T-helper 1 cell treated with Interleukin-12 subunit alpha and Interleukin-12 subunit beta and Interleukin-4 antibody, amounts not matched to agents 30 ng/mL and 1 ng/mL, for 36 hours (primary cell): ENCODE measurements around the gene MYLK4. TPM values are rescaled to one million over a fixed set of nuclear protein-coding genes. Genes with fewer than 3 reads are reported as not detected.

ENCODE experiments used
- intact Hi-C: fragments of 100-400 bp; cut with micrococcal nuclease; formaldehyde crosslinking; loops from one replicate; pipeline ENCODE4 v1.15.1; 2024
- total RNA-seq: library from RNA; stranded (reverse); gene quantifications from 2 replicates; pipeline ENCODE4 v1.2.3, GENCODE V29; 2022

Gene MYLK4
- total RNA-seq, 1 donor from 2014 or later = 0.29 TPM

DNA sequence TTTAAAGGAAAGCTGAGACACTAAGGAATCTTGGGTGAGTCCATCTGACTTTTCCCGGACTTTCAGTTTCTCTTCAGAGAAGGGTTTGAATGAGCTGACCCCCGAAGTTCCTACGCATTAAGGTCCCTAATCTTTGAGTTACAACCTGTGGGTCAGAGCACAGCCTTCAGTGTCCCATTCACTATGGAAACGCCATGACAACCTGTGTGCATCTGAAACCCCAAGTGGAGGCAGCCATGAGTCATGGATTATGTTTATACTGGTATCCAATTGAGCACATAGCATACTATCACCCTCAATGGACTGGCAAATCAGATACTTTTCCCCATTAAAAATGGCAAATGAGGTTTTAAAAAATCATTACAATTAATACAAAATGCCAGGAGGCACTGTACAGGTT lies 11.4 kb downstream of the MYLK4 start:
- intact Hi-C loops = no loop called here

DNA sequence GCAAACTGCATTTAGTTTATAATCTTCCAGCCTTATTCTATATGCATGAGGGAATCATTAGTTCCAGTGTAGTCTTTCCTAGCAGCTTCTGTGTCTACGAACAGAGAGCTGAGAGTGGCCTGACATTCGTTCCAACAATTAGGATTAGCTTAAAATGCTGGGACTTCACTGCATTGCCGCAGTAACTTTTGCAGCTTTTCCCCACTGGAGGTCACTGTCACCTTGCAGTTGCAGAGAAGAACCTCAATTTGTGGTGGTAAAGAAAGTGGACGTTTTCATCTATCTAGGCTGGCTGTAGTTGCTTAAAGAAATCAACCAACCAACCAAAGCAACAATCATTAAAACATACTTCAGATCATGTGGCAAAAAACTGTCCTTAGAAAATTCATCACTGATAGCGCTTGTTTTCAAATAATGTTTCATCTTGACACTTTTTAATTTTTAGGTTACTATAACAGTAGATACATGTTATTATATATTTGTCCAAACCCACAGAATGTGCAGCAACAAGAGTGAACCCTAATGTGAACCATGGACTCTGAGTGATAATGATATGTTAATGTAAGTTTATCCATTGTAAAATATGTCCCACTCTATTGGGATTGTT lies 12.2 kb downstream of the MYLK4 start:
- intact Hi-C loops = loop anchor here (1.0 kb wide), 3 partner anchors 12 to 194 kb away; partner anchors contain the start of gene MYLK4

DNA sequence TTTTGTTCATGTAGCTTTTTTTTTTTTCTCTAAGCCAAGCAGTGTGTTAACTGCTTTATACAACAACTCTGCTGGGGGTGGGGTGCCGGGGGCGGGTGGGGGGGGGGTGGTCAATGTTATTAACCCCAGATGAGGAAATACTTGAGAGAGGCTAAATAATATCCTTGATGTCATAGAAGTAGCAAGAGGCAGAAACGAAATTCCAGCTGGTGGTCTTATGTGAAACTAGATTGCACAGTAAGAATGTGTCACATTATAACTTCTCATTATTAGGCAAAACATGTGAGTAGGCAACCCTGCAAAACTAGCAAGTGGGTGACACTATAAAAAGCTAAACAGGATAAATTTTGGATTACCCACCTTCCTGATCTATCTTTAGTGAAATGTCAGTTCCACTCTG lies 12.8 kb downstream of the MYLK4 start:
- intact Hi-C loops = loop anchor here (1.0 kb wide), 3 partner anchors 12 to 194 kb away; partner anchors contain the start of gene MYLK4

DNA sequence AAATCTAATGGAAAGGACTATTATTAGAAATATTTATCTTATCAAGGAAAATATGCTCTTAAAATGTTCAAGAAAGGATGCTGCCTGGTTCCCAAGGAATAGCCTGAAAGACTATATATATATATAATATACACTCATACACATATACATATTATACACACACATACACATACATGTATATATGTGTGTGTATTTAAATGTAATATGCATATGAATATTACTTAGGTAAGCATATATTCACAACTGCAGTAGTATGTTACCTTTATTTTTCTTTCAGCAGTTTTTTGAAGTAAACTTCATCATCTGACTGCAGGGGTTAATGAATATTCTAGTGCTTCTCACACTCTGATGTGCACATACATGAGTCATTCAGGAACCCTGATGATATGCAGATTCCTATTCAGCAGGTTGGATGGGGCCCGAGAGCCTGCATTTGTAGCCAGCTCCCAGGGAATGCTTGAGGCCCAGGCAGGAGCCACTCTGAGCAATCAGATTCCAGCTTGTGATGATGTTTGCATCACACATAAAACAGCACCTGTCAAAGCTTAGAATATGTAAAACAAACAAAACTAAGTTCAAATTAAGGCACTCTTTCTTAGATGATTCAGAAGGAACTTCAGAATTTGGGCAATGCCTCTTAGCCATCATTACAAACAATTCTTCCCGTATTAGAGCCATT lies 16.1 kb downstream of the MYLK4 start:
- intact Hi-C loops = no loop called here

DNA sequence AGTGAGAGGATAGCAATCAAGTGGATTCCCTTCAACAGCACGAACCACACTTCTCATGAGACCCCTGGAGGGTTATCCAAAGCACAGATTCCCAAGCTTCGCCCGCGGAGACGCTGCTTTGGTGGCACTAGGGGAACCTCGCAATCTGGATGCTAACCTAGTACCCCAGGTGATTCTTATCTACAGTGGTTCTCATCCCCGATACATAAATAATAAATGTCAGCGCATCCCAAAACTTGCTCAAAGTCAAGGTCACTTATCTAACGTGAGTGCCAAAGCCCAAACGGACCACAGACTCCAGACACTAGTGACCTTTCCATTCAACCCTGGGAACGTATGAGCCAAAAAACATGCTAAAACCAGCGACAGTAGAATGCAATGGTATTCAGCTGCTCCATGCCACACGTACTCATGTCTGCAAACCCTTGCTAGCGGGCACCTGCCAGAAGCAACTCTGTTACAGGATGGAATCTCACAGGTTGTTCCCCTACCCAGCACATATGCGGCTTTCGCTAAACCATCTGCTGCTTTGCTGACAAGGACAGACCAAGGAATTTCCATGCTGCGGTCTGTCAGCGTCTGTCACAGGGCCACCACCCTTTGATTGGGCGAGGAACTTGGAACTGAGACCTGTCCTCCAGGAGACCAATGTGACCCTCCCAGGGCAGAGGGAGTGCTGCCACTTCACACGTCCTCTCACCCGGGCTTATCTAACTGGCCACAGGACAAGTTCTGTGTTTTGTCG lies 16.8 kb downstream of the MYLK4 start:
- intact Hi-C loops = no loop called here

DNA sequence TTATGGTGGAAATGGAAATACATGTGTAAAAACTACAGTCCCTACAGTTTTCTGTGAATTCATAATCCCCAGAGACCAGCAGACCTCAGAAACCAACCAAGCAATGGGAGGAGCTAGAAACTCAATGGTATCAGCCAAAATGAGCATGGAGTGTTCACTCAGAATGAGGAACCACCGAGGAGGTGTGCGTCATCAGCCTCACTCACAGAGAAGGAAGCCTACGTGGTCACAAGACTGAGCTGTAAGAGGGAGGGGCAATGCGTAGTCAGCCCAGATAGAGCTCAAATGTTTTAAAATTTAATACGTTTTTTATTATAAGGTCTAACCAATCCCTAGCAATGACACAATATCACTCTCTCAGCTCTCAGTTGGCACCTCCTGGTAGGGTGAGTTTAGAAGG lies 17.4 kb downstream of the MYLK4 start:
- intact Hi-C loops = no loop called here

DNA sequence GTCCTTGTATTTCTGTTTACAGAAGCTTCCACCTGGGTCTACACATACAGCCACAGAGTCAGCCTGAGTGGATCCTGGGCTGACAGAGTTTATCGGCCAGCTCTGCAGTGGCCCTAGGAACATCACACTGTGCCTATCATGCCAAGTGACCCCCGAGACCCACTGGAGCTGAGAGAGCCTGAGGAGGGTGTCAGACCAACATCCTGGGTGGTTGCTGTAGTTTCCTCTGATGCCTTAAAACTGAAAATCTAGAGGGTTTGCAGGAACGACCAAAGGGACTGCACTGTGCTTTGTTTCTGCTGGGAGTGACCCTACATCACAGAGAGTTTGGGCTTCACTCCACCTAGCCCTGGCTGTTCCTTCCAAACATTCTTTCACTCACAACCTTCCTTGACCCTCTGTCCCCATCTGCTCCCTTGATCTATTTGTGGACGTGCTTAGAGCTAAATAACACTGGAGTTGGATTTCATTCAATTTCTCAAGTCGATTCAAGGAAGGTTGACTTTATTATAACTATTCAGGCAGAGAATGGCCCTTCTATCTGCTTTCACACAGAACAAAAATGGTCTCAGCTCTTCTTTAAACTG lies 18.1 kb downstream of the MYLK4 start:
- intact Hi-C loops = no loop called here

DNA sequence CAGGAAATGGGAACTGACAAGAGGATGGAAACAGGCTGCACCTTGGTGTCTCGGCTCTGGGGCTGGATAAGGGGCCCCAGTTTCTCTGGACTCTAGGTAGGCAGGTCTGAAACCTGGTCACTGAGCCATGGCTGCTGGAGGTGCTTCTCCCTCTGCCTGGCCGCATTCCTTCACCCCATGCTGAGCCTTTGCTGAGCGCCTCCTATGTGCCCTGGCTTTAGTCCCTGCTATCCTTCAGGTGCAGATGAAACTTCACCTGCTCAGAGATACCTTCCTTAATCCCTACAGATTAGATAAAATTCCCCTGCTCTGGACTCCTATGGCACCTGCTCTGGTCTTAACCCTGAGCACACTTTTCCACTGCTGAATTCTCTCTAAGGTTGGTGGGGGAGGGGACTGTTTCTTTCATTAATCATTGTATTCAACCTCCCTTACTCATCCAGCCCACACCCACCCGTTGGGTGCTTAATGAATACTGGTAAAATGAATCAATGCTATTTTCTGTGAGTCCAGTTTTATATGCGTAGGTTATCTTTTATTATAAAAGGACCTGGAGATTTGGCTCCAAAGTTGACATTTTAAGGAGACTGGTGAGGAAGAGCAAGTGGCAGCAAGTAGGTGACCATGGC lies 19.3 kb downstream of the MYLK4 start:
- intact Hi-C loops = no loop called here

DNA sequence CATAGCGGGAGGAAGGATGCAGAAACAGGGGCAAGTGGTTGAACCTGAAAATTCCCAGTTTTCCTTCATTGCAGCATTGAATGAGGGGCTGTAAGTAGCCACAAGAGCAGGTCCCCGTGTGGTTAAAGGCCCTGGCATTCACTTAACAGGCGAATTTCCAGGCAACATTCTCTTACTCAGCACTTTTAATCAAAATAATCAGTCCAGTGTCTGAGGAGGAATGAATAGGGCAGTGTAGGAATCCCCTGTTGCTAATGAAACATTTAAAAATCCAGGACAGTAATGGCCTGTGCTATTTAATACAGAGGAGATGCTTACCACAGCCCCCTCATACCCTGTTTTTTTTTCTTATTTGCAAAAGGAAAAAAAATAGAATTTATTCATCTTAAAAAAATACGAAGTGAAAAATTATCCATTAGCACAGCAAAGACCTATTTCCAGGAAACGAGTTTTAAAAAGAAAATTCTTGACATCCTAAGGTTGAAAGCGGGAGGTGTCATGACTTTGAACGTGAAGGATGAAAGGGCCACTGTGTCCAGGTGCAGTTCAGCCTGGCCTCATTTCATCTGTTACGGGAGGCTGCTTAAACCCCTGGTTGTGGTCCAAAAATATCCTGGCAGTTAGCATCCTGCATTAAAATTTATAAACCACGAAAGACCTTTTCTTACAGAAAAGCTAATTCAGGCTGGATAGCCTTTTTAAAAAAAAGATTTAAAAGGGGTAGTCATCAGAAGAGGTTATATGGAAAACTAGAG lies 20.2 kb downstream of the MYLK4 start:
- intact Hi-C loops = no loop called here

DNA sequence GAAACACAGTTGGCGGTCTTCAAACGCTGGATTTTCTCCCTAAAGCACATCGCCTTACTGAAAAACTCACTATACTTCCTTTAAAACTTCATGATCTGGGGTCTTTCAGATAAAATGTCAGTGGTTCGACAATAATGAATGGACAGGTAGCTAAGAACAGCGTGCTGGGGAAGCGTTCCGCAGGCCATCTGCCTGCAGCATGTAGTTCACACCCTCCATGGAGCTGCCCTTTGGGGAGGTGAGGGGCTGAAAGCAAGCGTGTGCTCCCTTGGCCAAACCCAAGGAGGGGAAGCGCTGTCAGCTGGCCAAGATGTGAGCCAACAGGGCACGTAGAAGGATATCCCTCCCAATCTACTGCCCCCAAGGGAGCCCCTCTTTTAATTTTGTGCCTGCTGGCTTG lies 20.8 kb downstream of the MYLK4 start:
- intact Hi-C loops = no loop called here

DNA sequence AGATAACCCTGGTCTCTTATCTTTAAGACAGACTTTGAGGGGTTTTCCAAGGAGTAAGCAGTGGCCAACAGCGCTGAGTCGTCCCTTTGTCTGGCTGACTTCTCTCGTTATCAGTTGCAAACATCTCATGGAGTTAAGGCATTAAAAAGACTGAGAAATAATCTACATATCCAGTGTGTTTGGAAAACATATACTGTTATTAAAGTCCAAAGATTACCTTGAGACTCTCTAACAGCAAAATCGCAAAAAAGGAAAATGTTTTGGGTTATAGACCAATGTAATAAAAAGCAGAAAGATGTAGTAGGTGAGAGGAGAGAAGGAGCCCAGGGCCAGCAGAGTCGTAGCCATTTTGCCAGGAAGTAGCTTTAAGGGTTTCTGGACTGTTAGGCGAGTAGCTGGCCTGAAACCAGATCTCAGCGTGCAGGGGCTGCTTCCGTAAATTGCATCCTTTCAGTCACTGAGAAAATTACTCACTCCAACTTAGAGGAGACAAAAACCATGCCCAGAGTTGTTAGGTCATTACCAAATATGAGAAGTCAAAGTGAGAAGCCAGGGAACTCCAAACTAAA lies 24.6 kb downstream of the MYLK4 start:
- intact Hi-C loops = no loop called here

DNA sequence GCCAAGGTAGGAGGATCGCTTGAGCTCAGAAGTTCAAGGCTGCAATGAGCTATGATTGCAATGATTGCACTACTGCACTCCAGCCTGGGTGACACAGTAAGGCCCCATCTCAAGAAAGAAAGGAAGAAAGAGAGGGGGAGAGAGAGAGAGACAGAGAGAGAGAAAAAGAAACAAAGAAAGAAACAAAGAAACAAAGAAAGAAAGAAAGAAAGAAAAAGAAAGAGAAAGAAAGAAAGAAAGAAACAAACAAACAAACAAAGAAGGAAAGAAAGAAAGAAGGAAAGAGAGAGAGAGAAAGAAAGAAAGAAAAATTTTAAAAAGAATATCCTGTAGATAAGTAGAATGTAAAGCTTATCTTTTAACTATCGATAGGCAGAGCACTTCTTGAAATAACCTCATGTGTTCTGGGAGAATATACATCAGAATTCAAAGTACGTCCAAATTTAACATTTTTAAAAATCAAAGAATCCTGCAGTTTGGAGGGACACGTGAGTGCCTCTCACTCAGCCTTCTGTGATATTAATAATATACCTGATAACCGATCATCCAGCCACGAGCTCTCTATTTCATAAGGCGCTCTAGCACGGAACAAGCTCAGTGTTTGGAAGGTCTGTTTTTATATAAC lies 25.2 kb downstream of the MYLK4 start:
- intact Hi-C loops = no loop called here

DNA sequence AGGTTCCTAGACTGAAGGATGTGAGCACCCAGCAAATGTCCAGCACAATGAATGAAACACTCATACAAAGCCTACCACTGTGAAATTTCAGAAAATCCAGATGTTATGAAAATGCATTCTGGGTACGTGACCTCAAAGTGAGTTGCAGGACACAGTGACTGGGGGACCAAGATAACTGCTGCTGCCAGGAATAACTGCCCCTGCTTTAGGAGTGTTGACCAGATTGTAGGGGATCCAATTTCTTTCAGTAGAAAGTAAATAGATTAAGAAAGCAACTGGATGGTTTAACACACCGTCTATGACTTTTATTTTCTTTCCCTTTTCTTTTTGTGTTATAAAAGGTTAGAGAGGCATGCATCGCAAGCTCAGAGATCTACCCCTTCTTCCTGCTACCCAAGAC lies 29.5 kb downstream of the MYLK4 start:
- intact Hi-C loops = no loop called here

DNA sequence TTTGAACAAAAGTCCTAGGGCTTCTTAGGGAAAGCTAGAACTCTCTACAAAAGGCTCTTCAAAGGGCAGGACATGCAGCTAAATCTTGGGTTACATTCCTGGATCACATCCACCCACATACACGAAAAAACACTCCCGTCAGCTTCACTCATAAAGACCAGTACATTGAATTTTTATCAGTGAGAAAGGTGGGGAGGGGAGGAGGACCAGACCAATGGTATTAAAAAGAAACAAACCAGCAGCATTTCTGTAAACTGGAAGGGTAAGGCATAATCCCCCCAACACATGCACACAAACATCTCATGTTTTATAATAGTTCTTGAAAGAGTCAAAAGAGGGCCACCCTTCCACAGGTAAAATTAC lies 31.6 kb downstream of the MYLK4 start:
- intact Hi-C loops = no loop called here

DNA sequence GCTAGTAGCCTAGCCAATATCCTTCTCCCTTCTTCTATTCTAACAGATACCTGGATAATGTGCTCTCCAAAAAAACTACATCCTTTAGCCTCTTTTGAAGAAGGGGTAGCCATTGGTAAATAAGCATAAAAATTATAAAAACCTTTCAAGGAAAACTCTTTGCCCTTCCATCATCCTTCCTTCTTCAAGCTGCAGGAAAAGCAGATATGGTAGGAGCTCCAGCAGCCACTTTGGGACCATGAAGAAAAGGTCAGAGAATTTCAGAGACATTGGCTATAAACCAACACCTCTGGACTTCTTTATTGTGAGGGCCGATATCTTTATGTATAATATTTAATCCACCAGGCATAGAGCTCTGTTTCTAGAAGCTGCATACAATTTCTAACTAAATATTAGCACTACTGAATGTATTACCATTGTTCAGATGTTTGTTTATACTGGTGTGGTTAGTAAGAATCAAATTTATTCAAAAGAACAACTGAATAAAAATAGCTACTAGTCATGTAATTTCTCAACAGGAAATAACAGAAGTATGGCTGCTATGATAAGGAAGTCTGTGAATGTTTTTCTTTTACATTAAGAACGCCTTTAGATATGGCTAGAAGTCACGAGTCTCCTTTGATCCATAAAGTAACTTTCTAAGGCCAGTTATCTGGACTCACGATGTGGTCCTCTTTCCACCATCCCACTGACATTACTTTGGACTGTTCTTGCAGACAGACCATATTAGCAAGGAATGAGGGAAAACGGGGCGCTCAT lies 32.2 kb downstream of the MYLK4 start:
- intact Hi-C loops = no loop called here

DNA sequence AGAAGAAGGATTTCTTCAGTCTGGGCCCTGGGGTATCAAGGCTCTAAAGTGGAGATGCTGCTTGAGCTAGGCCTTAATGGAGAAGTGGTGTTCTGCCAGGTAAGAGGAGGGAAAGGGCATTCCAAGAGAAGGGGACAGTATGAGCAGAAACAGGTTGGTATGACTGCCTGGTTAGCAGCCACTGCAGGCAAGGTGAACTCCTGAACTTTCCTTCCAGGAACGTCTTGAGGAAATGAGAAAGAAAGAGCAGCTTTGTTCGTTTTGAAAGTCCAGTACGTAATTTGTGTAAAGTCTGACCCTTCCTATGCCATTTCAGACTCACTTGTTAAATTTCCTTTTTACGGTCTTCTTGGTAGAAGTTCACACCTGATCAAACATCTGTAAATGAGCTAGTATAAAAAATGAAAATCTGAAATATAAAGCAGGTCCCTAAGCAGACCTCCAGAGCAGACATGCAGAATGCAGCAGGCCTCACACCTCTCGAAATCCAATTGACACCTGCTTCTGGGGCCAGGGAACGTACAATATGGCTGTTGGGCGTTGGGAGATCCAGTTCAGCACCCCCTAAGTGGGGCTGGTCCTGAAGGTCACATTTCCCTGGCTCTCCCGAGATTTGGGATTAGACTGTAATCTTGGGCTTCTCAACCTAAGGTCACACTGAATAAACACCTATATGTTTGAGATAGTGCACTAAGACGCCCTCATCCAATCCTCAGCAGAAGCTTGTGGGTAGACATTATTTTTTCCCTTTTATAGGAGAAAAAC lies 33.6 kb downstream of the MYLK4 start:
- intact Hi-C loops = no loop called here

DNA sequence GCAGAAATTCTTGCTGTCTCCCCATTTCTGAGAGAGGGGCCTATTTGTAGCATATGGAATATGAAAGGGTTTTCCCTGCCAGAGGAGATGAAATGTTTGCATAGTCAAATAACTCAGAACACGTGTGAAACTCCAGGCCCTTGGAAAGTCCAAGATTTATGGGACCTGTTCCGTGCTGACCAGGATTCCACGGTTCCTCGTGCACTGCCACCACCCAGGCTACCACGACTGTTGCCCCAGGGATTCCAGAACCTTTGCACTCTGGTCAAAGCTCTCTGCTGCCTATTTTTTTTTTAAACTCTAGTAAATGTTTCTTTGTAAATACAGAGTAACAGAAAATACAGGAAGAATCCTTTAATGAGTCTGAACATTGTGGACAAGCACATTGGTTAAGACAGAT lies 35.0 kb downstream of the MYLK4 start:
- intact Hi-C loops = no loop called here

DNA sequence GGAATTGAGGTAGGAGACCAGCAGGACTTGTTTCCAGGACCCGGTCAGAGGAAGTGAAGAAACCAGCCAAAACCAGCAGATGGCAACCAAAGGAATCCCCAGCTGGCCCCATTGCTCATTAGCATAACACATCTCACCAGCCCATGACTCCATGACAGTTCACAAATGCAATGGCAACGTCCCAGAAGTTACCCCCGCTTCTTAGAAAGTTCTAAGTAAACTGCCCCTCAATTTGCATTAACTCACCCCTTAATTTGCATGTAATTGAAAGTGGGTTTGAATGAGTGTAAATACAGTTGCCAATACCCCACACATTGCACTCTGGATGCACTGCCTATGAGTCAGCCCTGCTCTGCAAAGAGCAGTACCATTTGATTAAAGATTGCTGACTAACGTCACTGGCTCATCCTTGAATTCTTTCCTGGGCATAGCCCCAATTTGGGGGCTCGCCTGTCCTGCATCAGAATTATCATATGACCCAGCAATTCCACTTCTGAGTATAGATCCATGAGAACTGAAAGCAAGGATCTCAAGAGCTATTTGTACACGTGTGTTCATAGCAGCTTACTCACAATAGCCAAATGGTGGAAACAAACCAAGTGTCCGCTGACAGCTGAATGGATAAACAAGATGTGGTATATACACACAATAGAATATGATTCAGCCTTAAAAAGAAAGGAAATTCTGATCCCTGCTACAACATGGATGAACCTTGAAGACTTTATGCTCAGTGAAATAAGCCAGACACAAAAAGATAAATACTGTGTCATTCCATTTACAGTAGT lies 36.4 kb downstream of the MYLK4 start:
- intact Hi-C loops = no loop called here
